NB4 (cell line): ENCODE measurements around the gene SGCD.

Experiments
- DNase-seq: peaks from one replicate; pipeline ENCODE4 v3.0.0; 2010; ENCODE audit warnings: low read depth
- H3K4me3 ChIP-seq: one replicate; pipeline ENCODE4 v1.5.1; 2011; ENCODE audit warnings: mild to moderate bottlenecking, low read depth, low read length, moderate library complexity
- CTCF ChIP-seq: IDR thresholded peaks from one replicate; pipeline ENCODE4 v1.5.1; 2012; ENCODE audit warnings: low read depth, low read length
- MYC ChIP-seq: IDR thresholded peaks from 2 replicates; pipeline ENCODE4 v1.6.1; 2011; ENCODE audit warnings: low read depth, low read length
- POLR2A ChIP-seq: IDR thresholded peaks from 2 replicates; pipeline ENCODE4 v1.6.1; 2011; ENCODE audit warnings: mild to moderate bottlenecking; ENCODE audit not compliant: insufficient read length; ENCODE audit errors: extremely low read depth
- TF ChIP-seq, protein P1 (sequence below): IDR thresholded peaks from 2 replicates; pipeline ENCODE4 v1.6.1; 2011; ENCODE audit warnings: low read depth, low read length

The SGCD gene

DNA sequence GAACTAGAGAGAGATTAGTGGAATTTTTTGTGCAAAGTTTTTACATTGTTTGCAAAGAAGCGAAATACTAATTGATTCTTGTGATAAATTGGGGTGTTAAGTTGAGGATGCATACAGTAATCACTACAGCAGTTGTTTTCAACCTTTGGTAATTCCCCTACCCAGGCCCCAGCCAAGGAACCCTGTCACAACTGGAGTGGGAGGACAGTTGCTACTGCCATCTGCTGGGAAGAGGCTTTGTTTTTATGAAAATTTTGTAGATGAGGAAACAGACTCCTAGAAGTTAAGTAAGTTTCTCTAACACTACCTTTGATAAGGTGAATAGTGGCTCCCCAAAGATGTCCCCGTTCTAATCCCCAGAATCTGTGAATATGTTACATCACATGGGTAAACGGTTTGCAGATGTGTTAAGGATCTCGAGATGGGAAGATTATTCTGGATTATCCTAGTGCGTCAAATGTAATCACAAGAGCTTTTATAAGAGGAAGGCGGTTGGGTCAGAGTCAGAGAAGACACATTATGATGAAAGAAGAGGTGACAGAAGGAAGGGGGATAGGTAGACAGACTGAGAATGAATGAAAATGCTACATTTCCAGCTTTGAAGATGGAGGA, 489.1 kb downstream of the SGCD start:
- no peak overlapping the region for H3K4me3 ChIP-seq
- no peak for TF ChIP-seq POLR2A
- peak; percentile 28 for TF ChIP-seq CTCF
- no peak for TF ChIP-seq MYC
- TF ChIP-seq, protein P1, sequence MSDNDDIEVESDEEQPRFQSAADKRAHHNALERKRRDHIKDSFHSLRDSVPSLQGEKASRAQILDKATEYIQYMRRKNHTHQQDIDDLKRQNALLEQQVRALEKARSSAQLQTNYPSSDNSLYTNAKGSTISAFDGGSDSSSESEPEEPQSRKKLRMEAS = no peak
- peak; percentile 37 for DNase-seq
